Peyer's patch (tissue), 4 donors: ENCODE results near the gene ATP9B.

Experiments
- POLR2A ChIP-seq, 2 donors: fragments of 450-650 bp; IDR thresholded peaks; one replicate each; pipeline ENCODE4 v1.5.1; 2017; ENCODE audit warnings: antibody characterized with exemption in 2 of 2, mild to moderate bottlenecking in 2 of 2, moderate library complexity in 2 of 2
- TF ChIP-seq, protein P1 (sequence below), 6 experiments: fragments of 450-650 bp in 4 of 6; fragments of 200-600 bp in 2 of 6; sonication (generic) in 1 of 6; IDR thresholded peaks; one replicate each; pipeline ENCODE4 v1.5.1; 2017 to 2019; ENCODE audit warnings: antibody characterized with exemption in 6 of 6, mild to moderate bottlenecking in 3 of 6, moderate library complexity in 1 of 6

DNA sequence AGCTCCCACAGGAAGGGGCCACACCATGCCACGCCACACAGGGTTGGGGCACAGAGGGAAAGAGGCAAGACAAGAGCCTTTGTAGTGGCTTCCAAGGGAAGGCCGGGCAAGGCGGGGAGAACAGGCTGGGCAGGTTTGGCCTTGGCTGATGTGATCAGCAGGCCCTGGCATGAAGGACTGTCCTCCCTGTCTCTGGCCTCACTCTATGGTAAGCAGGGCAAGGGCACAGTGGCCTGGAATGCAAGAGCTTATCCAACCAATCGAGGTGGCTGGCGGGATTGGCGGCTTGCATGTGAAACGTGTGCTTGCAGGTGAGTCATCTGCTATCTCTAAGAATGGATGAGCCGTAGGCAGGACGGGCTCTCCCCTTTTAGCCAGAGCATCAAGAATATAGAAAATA, 6.4 kb upstream of the ATP9B start:
- TF ChIP-seq, protein P1, sequence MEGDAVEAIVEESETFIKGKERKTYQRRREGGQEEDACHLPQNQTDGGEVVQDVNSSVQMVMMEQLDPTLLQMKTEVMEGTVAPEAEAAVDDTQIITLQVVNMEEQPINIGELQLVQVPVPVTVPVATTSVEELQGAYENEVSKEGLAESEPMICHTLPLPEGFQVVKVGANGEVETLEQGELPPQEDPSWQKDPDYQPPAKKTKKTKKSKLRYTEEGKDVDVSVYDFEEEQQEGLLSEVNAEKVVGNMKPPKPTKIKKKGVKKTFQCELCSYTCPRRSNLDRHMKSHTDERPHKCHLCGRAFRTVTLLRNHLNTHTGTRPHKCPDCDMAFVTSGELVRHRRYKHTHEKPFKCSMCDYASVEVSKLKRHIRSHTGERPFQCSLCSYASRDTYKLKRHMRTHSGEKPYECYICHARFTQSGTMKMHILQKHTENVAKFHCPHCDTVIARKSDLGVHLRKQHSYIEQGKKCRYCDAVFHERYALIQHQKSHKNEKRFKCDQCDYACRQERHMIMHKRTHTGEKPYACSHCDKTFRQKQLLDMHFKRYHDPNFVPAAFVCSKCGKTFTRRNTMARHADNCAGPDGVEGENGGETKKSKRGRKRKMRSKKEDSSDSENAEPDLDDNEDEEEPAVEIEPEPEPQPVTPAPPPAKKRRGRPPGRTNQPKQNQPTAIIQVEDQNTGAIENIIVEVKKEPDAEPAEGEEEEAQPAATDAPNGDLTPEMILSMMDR (IDR thresholded peaks at IDR 0.05), result no peak
- TF ChIP-seq POLR2A (IDR thresholded peaks at IDR 0.05), result no peak
